Endothelial cell of umbilical vein (primary cell): ENCODE data around the gene SLC38A1. TPM values are rescaled to one million over a fixed set of nuclear protein-coding genes. Genes with fewer than 3 reads are reported as not detected.

Experiments
- BruUV-seq: library from RNA; stranded (reverse); fragments of 400-500 nt; replicated peaks from 2 replicates; lab custom pipeline; 2021; lab: Mats Ljungman, UMichigan
- CTCF ChIA-PET: fragments of 300-600, 350-600 bp; sonication (Branson Sonifier 250); formaldehyde crosslinking; loops from one replicate; lab custom pipeline; 2021; ENCODE audit warnings: antibody characterized with exemption, inconsistent platforms; lab: Charles Lee
- POLR2A ChIA-PET: fragments of 300-600, 350-600 bp; sonication (Branson Sonifier 250); formaldehyde crosslinking; loops from one replicate; lab custom pipeline; 2021; ENCODE audit warnings: antibody characterized with exemption, inconsistent platforms; lab: Charles Lee
- DNase-seq: peaks from one replicate; pipeline ENCODE4 v3.0.0-alpha.2; 2011; ENCODE audit warnings: low read depth, low spot score
- FAIRE-seq: peaks from 2 replicates; lab custom pipeline; 2011; peaks lifted over from hg19 to GRCh38; lab: Jason Lieb, UNC
- H2AFZ ChIP-seq: 2 replicates; pipeline ENCODE4 v1.6.0; 2012; ENCODE audit warnings: low read depth, low read length, control low read depth, inconsistent platforms
- H3K27ac ChIP-seq: 2 replicates; pipeline ENCODE4 v1.5.1; 2011; ENCODE audit warnings: low read depth, mild to moderate bottlenecking, control low read depth, low read length, moderate library complexity; ENCODE audit not compliant: insufficient read depth
- H3K27me3 ChIP-seq, 2 experiments: 2 replicates each; pipeline versions ENCODE4 v1.6.0 to v1.6.1; 2011; ENCODE audit warnings: low read length in 2 of 2, mixed read lengths in 1 of 2; ENCODE audit not compliant: control insufficient read depth in 2 of 2, insufficient read depth in 2 of 2
- H3K36me3 ChIP-seq, 2 experiments: 2 replicates in 1 of 2; 3 replicates in 1 of 2; pipeline ENCODE4 v1.5.1; 2011; ENCODE audit warnings: low read length in 2 of 2, mild to moderate bottlenecking in 1 of 2, moderate library complexity in 1 of 2; ENCODE audit not compliant: control insufficient read depth in 2 of 2, insufficient read depth in 2 of 2; ENCODE audit errors: extremely low read depth in 1 of 2
- H3K4me1 ChIP-seq: 3 replicates; pipeline ENCODE4 v1.5.1; 2011; ENCODE audit warnings: mild to moderate bottlenecking, low read length; ENCODE audit not compliant: control insufficient read depth, insufficient read depth; ENCODE audit errors: extremely low read depth
- H3K4me2 ChIP-seq: 2 replicates; pipeline ENCODE4 v1.6.1; 2011; ENCODE audit warnings: low read length, control low read depth, mixed read lengths; ENCODE audit not compliant: insufficient read depth
- H3K4me3 ChIP-seq, 3 experiments: fragments of 200-600 bp in 1 of 3; sonication (generic), shearing (Covaris generic) in 1 of 3; replicated peaks in 1 of 3; 2 replicates each; pipeline ENCODE4 v1.5.1; 2011 to 2016; ENCODE audit warnings: control low read depth in 3 of 3, low read length in 3 of 3, mild to moderate bottlenecking in 2 of 3, inconsistent platforms in 1 of 3, low read depth in 1 of 3, moderate library complexity in 1 of 3; ENCODE audit not compliant: insufficient read depth in 1 of 3
- H3K79me2 ChIP-seq: 2 replicates; pipeline ENCODE4 v1.6.0; 2012; ENCODE audit warnings: low read length, inconsistent platforms; ENCODE audit not compliant: control insufficient read depth, insufficient read depth
- H3K9ac ChIP-seq: replicated peaks from 2 replicates; pipeline ENCODE3; 2011; ENCODE audit warnings: low read length, control low read depth; ENCODE audit not compliant: insufficient read depth; ENCODE audit errors: extremely low read depth
- H3K9me1 ChIP-seq: replicated peaks from 3 replicates; pipeline ENCODE4 v1.6.0; 2011; ENCODE audit warnings: mild to moderate bottlenecking, low read length; ENCODE audit not compliant: control insufficient read depth, insufficient read depth; ENCODE audit errors: extremely low read depth
- H3K9me3 ChIP-seq: replicated peaks from 2 replicates; pipeline ENCODE4 v1.5.1; 2012; ENCODE audit warnings: low read length, inconsistent platforms; ENCODE audit not compliant: control insufficient read depth, insufficient read depth
- H4K20me1 ChIP-seq: replicated peaks from 2 replicates; pipeline ENCODE3; 2011; ENCODE audit warnings: mild to moderate bottlenecking, low read length; ENCODE audit not compliant: control insufficient read depth, insufficient read depth; ENCODE audit errors: extremely low read depth
- EZH2 ChIP-seq: IDR thresholded peaks from 2 replicates; pipeline ENCODE4 v1.6.1; 2012; ENCODE audit warnings: borderline replicate concordance, low read depth, mild to moderate bottlenecking, moderate library complexity, low read length, inconsistent platforms; ENCODE audit not compliant: severe bottlenecking
- FOS ChIP-seq: IDR thresholded peaks from 2 replicates; pipeline ENCODE4 v1.6.1; 2011; ENCODE audit warnings: mild to moderate bottlenecking, low read length, moderate library complexity, borderline replicate concordance; ENCODE audit not compliant: insufficient read depth
- GATA2 ChIP-seq: IDR thresholded peaks from 2 replicates; pipeline ENCODE4 v1.7.0; 2011; ENCODE audit warnings: low read depth, mild to moderate bottlenecking, moderate library complexity, mixed read lengths, low read length; ENCODE audit not compliant: insufficient read length, insufficient read depth
- JUN ChIP-seq: IDR thresholded peaks from 2 replicates; pipeline ENCODE4 v1.6.1; 2011; ENCODE audit warnings: borderline replicate concordance, low read depth; ENCODE audit not compliant: insufficient read length, insufficient read depth
- MYC ChIP-seq: IDR thresholded peaks from one replicate; pipeline ENCODE4 v1.6.1; 2011; ENCODE audit warnings: mild to moderate bottlenecking, low read depth, low read length
- POLR2A ChIP-seq: IDR thresholded peaks from 2 replicates; pipeline ENCODE4 v1.6.1; 2012; ENCODE audit warnings: low read depth, mild to moderate bottlenecking, control low read depth, low read length
- POLR2AphosphoS5 ChIP-seq: IDR thresholded peaks from 2 replicates; pipeline ENCODE4 v1.6.1; 2012; ENCODE audit warnings: low read depth, mild to moderate bottlenecking, control low read depth, low read length, moderate library complexity; ENCODE audit not compliant: insufficient read depth
- dilution Hi-C: fragments of 300-500 bp; cut with MboI; formaldehyde crosslinking; loops from one replicate; pipeline ENCODE4 v1.15.0; 2019; ENCODE audit warnings: low sequenced_read_pairs; ENCODE audit not compliant: extremely low pct_ligation_motif_present
- intact Hi-C: fragments of 100-400 bp; cut with micrococcal nuclease; formaldehyde crosslinking; loops from one replicate; pipeline ENCODE4 v1.10.0; 2022
- polyA plus RNA-seq, 4 experiments: library from polyadenylated mRNA; depleted of rRNA in 3 of 4; stranded (reverse) in 3 of 4; unstranded in 1 of 4; fragments of >200 nt; gene quantifications; 2 replicates each; pipeline versions ENCODE4 v1.2.1 to v1.2.3, GENCODE V29; 2011 to 2012; ENCODE audit warnings: missing spikeins in 1 of 4
- total RNA-seq: library from RNA; stranded (reverse); gene quantifications from 2 replicates; pipeline ENCODE4 v1.2.3, GENCODE V29; 2021
- TF ChIP-seq, protein P1 (sequence below), 2 donors: IDR thresholded peaks; 1 replicate in 1 of 2; 2 replicates in 1 of 2; pipeline ENCODE4 v1.5.1; 2011; ENCODE audit warnings: low read length in 2 of 2, mild to moderate bottlenecking in 2 of 2, moderate library complexity in 2 of 2, control low read depth in 1 of 2, inconsistent platforms in 1 of 2, low read depth in 1 of 2; ENCODE audit not compliant: insufficient read depth in 1 of 2; ENCODE audit errors: extremely low read depth in 1 of 2
- TF ChIP-seq, protein P2 (sequence below): IDR thresholded peaks from 2 replicates; pipeline ENCODE4 v1.6.1; 2011; ENCODE audit not compliant: insufficient read depth, insufficient read length

The SLC38A1 gene
- total and polyA plus RNA-seq, 2 donors (not counting 3 experiments of a cell fraction or from before 2014, with no cell fraction given), result 23.6 to 86.4 TPM

DNA sequence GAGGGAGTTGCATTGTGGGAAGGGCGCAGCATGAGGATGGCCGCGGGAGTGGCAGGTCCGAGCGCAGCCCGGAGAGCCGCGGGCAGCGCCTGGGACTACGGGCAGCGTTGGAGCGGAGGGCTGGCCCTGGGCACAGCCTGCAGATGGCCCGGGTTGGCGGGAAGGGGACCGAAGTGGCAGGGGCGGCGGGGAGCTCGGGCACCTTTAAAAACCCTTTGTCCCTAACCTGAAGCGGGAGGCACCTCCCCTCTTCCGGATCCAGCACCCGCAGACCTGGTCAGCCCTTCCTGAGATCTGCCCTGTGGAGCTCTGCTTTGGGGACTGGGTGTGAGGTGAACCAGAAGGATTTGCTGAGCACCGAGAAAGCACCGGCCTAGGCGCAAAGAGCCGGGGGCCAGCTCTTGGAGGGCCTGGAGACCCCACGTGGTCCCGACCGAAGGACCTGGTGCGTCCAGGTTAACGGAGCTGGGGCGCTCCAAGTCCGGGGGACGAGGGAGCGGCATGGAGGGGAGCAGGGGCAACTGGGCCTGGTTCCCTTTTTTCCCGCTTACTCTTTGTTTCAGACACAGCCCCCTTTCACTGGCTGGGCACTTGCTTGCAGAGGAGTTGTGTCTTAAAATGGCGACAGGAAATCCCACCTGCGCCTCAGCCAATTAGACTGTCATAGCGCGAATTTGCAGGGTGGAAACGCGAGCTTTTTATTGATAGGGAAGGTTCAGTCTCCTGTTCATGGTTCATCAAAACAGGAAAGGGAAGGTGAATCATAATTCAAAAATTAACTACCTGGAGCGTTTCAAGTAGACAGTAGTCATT is 792 bp upstream of the SLC38A1 start:
- ChIA-PET CTCF (interaction anchor here (1.0 to 1.4 kb wide), 5 partner anchors 30 to 714 kb away, joined by 3 to 6 read pairs (median 3); no protein-coding TSS in a partner anchor), POLR2A (no interaction called here)
- intact Hi-C loops (loop anchor here (1.0 to 10.0 kb wide), 5 partner anchors 49 to 813 kb away; partner anchors contain the start of gene SLC38A2), dilution Hi-C loops (no loop called here)
- H3K4me1 ChIP-seq, result peaks cover 31% of the 10 kb centered on the region
- no peaks in the 10 kb centered on the region for H3K9me1 ChIP-seq
- H2AFZ ChIP-seq, result peak overlapping the region; percentile 46
- no peaks in the 10 kb centered on the region for H3K36me3 ChIP-seq
- peak; percentile 15 for TF ChIP-seq POLR2AphosphoS5
- TF ChIP-seq, protein P1, sequence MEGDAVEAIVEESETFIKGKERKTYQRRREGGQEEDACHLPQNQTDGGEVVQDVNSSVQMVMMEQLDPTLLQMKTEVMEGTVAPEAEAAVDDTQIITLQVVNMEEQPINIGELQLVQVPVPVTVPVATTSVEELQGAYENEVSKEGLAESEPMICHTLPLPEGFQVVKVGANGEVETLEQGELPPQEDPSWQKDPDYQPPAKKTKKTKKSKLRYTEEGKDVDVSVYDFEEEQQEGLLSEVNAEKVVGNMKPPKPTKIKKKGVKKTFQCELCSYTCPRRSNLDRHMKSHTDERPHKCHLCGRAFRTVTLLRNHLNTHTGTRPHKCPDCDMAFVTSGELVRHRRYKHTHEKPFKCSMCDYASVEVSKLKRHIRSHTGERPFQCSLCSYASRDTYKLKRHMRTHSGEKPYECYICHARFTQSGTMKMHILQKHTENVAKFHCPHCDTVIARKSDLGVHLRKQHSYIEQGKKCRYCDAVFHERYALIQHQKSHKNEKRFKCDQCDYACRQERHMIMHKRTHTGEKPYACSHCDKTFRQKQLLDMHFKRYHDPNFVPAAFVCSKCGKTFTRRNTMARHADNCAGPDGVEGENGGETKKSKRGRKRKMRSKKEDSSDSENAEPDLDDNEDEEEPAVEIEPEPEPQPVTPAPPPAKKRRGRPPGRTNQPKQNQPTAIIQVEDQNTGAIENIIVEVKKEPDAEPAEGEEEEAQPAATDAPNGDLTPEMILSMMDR (IDR thresholded peaks at IDR 0.05; ENCODE audit: extremely low read depth in 1 of 2, insufficient read depth in 1 of 2, low read depth in 1 of 2, low read length in 2 of 2), result no peak
- no peak for TF ChIP-seq POLR2A
- TF ChIP-seq JUN, result no peak
- TF ChIP-seq MYC, result no peak
- TF ChIP-seq FOS, result peak; percentile 6
- TF ChIP-seq EZH2, result no peak
- TF ChIP-seq, protein P2, sequence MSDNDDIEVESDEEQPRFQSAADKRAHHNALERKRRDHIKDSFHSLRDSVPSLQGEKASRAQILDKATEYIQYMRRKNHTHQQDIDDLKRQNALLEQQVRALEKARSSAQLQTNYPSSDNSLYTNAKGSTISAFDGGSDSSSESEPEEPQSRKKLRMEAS, result no peak
- TF ChIP-seq GATA2, result no peak
- no peak overlapping the region for H3K27ac ChIP-seq
- H3K79me2 ChIP-seq, result peaks cover 38% of the 10 kb centered on the region
- H4K20me1 ChIP-seq, result no peaks in the 10 kb centered on the region
- FAIRE-seq, result no peak
- H3K4me3 ChIP-seq, result peak overlapping the region in 2 of 3 experiments; percentile 59 to 85
- no peak for DNase-seq
- no TSS peak for BruUV-seq
- H3K9me3 ChIP-seq, result no peaks in the 10 kb centered on the region
- H3K9ac ChIP-seq, result peak overlapping the region; percentile 95
- no peaks in the 10 kb centered on the region for H3K27me3 ChIP-seq
- H3K4me2 ChIP-seq, result peak overlapping the region; percentile 97
